HS-27A (cell line): ENCODE results near the gene TMEM98.
"Not testable (repeated sequence)": the region's sequence is repeated elsewhere in the genome, so short reads cannot be mapped to it uniquely, and the experiment has no call there.

Experiments used
- DNase-seq: peaks from one replicate; pipeline ENCODE4 v3.0.0-alpha.2; 2012; ENCODE audit warnings: low read depth, missing footprints

Gene TMEM98

DNA sequence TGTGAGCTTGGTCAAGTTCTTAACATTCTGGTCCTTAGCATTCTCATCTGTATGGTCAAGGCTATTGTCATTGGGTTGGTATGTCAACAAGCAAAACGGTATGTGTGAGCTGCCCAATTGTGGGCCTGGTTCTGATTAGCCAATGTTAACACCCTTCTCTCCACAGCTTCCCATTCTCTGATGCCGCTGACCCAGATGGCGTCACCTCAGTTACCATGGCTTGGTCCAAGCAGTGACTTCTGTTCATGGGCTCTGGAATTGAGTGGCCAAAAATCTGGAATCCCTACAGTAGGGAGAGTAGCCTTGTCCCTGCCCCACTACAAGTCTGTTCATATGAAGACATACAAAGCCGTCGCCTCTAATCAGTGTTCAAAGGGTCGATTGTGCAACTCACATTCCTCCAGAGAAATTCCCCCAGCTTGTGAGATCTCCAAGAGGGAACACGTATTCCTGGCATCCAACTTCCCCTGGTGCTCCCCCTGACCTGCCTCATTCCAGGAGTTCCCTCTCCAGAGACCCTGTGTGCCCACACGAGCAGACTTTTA is 15.8 kb downstream of the TMEM98 start:
- DNase-seq: no peak

DNA sequence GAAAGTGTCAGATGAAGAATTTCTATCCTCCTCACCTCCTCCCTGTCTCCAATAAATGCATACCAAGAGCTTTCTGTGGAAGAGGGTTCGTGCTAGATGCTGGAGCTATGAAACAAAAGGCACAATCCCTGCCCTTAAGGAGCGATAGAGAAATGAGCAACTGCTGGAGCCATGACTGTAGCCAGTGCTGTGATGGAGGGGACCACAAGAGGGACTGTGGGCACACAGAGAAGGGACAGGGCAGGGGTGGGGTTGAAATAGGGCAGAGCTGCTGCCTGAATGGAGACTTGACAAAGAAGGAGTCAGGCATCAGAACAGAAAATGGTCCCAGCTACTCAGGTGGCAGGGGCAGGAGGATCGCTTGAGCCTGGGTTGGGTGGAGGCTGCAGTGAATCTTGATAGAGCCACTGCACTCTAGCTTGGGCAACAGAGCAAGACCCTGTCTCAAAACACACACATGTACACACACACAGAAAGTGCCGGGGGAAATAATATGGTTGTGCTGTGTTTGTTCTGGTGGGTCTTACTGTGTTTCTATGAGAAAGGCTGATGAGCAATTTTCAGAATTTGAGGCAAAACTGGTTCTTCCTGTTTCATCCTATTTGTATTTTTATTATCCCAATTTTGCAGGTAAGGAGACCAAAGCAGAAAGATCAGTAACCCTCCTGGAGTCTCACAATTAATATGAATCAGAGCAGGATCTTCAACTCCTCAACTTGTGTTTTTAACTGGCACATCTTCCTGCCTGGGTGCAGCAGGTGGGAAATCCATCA is 16.5 kb downstream of the TMEM98 start:
- no peak for DNase-seq

DNA sequence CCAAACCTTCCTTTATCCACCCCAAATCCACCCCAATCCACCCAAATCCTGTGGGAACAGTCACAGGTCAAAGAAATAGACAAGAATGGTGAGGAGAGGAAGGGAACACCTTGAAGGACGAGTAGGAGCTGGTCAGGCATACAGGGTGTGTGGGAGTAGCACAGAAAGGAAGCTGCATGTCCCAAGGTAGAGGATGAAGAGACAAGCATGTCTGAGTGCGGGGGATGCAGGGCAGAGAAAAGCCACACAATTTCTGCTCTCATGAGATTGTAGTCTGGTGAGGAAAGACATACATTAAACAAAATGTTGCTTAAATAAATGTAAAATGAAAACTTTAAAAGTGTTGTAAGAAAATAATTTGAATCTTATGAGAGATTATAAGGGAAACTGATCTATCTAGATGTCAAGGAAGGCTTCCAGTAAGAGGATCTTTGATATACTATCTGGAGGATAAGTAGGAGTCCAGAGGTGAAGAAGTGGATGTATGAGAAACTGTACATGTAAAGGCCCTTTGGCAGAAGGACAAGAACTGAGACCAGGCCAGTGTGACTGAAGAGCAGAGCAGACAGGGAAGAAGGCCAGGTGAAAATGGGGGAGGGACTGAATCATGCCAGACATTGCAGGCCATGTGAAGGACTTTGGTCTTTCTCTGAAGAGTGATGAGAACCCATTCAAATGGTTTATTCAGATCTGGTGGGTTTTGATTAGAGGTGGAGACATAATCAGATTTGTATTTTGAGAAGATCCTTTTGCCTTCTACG is 18.6 kb downstream of the TMEM98 start:
- DNase-seq: no peak

DNA sequence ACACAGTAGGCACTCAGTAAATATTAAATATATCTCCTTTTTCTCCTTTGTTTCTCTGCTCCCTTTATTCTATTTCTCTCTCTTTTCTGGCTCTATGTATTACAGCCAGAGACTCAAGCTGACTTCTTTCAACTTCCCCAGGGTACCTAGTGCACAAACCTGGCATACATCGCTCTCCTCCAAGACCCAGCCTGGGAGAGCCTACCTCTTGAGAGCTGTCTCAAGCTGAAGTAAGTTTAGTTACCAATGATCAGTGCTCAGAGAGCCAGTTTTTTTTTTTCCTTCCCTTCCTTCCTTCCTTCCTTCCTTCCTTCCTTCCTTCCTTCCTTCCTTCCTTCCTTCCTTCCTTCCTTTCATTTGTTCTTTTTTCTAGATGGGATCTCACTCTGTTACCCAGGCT is 19.8 kb downstream of the TMEM98 start:
- no peak for DNase-seq

DNA sequence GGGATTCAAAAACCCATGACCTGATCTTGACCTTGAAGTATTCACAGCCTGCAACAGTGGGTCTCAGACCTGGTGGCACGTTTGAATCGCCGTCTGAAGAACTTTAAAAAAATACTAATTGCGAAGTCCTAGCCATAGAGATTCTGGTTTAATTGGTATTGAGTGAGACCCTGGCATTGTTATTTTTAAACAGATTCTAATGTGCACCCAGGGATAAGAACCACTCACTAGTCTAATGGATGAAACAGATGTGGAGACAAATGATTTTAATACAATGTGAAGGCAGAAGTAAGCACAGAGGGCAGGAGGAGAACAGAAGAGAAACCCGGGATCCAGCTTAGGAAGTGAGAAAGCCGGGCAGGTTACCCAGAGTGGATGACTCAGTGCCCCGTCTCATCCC is 21.2 kb downstream of the TMEM98 start:
- no peak for DNase-seq

DNA sequence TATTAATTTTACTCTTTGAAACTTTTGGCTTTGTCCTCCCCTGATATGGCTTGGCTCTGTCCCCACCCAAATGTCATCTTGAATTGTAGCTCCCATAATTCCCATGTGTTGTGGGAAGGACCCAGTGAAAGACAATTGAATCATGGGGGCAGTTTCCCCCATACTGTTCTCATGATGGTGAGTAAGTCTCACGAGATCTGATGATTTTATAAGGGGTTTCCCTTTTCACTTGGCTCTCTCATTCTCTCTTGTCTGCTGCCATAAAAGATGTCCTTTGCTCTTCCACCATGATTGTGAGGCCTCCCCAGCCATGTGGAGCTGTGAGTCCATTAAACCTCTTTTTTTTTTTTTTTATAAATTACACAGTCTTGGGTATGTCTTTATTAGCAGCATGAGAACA is 24.5 kb downstream of the TMEM98 start:
- DNase-seq: not testable (repeated sequence)

DNA sequence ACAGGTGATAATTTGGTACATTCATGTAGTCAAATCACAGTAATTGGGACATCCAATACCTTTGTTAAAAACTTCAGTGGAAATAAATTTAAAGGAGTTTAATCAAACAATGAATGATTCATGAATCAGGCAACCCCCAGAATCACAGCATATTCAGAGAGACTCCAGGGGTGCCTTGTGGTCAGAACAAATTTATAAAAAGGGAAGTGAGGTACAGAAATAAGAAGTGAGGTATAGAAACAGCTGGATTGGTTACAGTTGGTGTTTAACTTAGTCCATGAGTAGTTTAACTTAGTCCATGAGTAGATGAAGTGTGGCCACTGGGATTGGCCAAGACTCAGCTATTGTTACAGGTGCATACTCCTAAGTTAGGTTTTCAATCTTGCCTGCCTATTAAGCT is 25.1 kb downstream of the TMEM98 start:
- DNase-seq: no peak

DNA sequence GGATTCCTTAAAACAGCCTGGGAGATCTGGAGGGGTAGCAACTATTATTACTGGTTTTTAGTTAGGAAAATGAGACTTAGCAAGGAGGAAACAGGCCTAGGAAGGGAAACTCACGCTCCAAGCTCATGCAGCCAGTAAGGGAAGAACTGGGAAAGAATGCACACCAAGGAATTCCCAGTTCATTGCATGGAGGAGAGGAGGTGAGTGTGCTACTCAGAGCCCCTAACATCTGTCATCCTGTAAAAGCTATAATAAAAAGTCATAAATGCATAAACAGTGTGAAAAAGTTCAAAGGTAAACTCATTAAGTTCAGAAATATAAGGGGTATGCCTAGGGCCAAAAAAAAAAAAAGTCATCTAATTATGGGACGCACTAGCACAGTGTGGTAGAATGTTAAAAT is 25.9 kb downstream of the TMEM98 start:
- DNase-seq: no peak

DNA sequence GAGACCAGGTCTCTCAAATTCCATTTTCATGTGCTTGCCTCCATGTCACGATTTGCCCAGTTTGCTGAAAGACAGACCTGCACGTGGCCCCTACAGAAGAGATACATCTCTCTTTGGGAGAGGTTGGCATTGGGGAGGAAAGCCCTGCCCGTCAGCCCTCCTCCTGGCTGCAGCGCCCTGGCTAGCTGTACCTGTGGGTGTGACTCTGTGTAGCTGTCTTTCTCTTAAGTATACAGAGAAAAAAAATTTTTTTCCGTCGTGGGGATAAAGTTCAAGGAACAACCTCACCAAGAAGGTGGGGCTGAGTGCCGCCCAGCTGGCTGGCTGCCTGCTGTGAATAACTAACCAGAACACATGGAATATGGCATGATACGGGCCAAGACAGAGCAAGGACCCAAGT is 26.5 kb downstream of the TMEM98 start:
- no peak for DNase-seq

DNA sequence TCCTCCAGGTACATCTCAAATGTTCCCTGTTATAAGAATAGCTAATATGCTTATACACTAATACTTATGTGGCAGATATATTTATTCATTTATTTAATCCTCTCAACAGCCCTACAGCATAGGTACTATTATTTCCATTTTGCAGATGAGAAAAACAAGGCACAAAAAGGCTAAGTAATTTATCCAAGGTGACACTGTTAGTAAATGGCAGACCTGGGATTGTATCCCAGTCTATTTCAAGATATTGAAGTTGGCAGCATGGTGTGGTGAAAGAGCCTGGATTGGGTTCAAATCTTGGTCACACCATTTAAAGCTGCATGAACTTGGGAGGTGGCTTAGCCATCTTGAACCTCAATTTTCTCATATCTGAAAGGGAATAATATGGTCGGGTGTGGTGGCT is 27.2 kb downstream of the TMEM98 start:
- DNase-seq: no peak

DNA sequence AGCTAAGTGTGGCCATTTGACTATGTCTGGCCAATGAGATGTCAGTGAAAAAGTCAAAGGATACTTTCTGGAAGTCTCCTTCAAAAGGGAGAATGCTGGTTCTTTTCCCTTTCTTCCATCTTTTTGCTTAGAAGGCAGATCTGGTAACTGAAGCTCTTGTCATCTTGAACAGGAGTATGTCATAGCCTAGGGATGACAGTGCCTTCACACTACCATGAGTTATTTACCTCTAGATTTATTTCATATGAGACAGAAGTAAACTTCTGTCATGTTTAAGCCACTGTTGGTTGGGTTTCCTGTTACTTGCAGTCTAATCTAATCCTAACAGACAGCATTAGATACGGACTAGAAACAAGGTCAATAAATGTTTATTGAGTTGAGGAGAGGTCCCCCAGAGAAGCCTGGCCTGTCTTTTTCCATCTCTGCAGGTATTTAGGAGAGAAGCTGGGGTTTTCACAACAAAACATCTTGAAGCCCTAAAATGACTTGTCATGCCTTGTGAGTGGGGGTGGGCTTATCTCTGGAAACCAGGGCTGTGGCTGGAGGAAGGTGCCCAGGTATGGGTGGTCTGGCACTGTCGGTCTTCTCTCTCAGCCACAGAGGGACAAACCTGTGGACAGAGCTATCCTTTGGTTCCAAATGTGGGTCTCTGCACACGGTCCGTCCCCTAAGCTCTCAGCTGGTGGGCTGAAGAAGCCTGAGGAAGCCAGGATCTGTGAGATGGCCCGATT is 28.5 kb downstream of the TMEM98 start:
- DNase-seq: no peak

DNA sequence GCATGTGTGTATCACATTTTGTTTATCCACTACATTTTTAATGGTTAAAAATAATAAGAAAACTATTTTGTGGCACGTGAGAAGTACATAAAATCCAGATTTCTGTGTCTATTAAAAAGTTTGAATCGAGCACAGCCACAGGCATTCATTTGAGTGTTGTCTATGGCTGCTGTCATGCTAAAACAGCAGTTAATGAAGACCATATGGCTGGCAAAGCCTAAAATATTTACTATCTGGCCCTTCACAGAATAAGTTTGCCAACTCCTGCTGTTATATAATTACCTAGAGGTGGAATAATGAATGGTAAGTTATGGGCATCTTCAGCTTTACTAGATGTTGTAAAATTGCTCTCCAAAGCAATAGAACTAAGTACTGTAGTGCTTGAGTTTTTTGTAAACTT is 30.5 kb downstream of the TMEM98 start:
- DNase-seq: no peak

DNA sequence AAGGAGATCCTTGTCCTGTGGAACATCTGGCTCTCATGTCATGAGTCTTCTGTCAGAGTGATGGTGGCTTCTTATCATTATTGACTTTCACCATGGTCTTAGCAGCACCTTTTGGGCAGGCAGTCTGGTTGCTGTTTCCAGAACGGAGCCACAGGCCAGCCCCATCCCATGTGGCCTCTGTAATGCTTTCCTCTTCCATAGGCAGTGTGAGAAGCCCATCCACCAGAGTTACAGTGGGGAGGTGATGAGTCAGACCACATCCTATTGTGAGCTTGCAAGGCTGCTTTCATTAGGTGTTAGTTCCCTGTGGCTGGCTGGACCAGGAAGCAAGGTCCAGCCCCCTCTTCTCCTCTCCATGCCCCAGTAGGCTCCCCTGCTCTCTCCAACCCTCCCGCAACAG is 32.9 kb downstream of the TMEM98 start:
- DNase-seq: no peak

DNA sequence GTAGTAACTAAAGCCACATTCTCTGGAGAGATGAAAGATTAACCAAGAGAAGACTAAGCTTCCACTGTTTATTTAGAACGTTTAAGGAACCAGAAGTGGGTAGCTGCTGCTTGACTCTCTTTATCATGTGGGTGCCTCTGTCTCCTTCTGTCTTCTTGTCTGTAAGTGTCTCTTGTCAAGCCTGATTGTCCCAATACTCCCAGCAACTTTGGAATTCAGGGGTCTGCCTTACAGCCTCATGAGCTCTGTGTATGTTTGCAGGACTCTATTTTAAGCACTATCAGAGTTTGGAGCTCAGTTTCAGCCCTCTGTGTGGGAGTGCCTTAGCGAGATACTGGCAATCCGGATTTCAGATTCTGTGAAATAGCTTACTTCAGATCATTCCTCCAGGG is 34.4 kb downstream of the TMEM98 start:
- no peak for DNase-seq

DNA sequence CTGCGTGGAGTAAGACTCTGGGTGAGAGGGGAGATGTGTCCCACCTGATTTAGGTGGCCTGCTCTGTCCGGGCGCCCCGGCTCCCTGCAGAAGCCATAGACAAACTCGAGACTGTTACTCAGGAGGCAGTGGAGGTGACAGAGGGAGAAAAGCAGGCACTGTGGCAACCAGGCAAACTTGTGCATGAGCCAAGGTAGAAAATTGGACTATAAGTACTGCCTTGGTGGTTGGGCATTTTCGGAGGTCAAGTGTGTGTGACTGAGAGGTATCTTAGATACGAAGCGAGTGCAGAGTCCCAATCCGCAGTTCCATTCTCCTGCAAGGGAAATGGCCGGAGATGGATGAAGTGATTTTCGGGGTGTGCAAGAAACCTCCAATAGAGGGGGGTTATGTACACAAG is 36.6 kb downstream of the TMEM98 start:
- DNase-seq: no peak

DNA sequence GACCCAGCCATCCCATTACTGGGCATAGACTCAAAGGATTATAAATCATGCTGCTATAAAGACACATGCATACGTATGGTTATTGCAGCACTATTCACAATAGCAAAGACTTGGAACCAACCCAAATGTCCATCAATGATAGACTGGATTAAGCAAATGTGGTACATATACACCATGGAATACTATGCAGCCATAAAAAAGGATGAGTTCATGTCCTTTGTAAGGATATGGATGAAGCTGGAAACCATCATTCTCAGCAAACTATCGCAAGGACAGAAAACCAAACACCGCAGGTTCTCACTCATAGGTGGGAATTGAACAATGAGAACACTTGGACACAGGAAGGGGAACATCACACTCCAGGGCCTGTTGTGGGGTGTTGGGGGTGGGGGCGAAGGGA is 41.3 kb downstream of the TMEM98 start:
- not testable (repeated sequence) for DNase-seq

DNA sequence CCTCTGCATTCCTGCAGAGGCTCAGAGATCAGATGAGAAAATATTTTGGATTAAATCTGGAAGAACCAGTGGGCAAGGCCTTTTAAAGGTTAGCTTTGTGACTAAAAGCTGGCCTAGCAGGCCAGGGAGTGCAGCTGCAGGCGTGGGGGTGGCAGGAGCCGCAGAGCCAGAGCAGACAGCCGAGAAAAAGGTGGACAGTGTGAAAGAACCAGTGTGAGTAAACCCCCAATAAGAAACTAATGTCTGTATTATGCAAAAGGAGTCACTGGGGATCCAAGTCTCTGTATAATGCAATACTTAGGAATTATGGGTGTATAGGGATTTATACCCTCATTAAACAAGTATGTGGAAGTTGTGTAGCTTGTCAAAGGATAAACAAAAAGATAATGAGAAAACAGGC is 42.3 kb downstream of the TMEM98 start:
- DNase-seq: no peak

DNA sequence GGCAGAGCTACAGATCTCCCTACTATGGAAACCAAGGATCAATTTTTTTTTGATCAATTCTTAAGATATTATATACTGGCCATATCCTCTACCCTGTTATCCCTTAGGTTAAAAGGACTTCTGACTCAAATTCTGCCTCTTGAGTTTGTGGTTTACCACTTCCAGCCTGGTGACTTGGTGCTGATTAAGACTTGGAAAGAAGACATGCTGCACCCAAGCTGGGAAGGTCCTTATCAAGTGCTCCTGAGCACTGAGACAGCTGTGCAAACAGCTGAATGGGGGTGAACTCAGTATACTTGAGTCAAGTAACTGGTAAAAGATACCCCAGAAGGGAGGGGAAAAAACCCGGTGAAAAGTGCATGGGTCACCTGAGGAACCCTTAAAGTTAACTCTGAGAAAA is 43.2 kb downstream of the TMEM98 start:
- DNase-seq: no peak

DNA sequence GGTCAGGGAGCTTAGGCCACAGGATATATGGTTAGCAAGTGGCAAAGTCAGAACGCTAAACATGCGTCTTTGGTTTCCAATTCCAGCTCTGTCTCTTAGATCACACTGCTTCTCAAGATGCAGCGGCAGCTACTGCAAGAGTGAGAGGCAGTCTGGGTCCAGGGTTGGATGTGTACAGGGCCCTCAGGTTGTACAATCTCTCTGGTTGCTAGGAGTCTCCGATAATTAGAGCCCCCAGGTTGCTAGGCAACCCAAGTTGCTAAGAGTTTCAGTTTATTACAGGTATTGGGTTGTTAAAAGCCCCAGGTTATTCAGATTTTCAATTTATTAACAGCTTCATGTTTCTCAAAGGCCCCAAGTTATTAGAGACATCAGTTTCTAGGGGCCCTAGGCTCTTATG is 48.2 kb downstream of the TMEM98 start:
- no peak for DNase-seq

DNA sequence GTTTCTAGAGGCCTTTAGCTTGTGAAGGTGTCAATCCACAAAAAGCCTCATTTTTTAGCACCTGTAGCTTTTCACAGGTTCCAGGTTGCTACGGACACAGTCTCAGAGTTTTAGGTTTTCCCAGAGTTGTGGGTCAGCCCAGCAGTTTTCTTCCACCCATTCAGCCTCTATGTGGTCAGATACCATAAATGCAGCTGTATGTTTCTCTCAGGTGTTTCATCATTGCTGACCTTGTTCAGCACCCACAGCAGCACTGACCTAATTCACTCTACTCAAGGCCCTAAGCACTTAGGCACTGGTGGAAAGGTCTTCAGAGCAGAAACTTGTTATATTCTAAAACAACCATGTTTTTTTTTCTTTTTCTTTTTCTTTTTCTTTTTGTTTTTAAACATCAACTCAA is 48.7 kb downstream of the TMEM98 start:
- DNase-seq: no peak

DNA sequence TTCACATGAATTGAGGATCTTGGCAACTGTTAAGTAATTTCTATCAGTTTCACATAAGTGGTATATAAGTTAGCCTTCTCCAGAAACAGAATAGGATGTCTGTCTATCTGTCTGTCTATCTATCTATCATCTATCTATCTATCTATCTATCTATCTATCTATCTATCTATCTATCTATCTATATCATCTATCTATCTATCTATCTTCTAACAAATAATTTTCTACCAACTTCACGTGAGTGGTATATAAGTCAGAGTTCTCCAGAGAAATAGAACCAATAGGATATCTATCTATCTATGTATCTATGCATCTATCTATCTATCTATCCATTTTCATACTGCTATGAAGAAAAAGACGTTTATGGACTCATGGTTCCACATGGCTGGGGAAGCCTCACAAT is 52.3 kb downstream of the TMEM98 start:
- DNase-seq: no peak

DNA sequence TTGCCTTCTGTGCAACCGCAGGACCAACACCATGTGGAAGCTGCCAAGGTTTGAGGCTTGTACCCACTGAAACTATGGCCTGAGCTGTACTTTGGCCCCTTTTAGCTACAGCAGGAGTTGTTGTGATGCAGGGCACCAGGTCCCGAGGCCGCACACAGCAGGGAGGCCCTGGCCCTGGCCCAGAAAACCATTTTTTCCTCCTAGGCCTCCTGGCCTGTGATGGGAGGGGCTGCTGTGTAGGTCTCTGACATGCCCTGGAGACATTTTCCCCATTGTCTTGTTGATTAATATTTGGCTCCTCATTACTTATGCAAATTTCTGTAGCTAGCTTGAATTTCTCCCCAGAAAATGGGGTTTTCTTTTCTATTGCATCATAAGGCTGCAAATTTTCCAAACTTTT is 53.7 kb downstream of the TMEM98 start:
- not testable (repeated sequence) for DNase-seq
